ELF-1 (cell line): Measurements from ENCODE around the gene PPP1R15B.
"Not testable (repeated sequence)": the region's sequence is repeated elsewhere in the genome, so short reads cannot be mapped to it uniquely, and the experiment has no call there.

Experiments
- DNase-seq: peaks from one replicate; pipeline ENCODE4 v3.0.0-alpha.2; 2016; ENCODE audit warnings: low read depth, low spot score

The PPP1R15B gene

DNA sequence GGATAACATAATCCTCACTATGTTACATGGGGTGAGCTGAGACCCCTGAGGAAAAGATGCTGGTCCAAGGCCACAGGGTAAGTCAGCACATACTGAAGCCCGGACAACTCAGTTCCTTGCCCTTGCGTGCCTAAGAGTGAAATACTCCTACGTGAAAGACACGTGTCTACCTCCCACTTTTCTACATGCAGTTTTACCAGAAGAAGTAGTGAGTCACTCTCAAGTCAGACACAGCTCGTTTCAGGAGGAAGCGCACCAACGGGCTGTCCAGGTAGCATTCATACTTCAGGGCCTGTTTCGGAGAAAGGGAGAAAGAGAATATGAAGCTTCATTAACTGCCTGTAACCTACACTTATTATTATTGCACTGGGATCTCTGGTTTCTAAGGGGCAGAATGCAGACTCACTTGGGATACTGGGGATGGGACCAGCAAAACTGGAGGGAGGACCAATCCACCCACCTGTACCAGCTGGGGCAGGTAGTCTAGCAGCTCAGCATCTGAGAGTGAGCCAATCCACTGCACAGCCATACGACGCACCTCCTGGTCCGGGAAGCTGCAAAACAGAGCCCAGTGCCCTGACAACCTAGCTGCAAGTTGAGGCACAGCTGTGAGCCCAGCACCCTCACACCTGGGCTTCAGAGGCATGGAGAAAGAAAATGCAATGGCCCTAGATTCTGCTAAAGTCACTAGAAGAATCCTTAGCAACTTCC is 32.4 kb upstream of the PPP1R15B start:
- DNase-seq, result no peak

DNA sequence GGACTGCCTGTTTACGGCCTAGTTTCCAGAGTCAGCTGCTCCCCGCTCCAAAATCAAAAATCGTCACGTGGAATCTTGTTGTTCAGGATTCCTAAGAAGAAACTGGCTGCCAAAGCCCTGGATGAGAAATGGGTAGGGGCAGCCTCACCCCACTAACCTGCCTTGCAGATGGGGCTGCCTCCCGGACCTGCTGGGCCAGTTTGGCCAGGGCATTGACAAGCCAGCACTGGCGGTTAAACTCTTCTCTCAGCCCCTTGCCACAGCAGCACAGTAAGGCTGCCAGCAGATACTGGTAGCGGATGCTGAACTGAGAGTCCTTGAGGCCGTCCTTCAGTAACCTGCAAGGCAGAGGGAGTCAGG is 31.6 kb upstream of the PPP1R15B start:
- DNase-seq, result peak; percentile 39

DNA sequence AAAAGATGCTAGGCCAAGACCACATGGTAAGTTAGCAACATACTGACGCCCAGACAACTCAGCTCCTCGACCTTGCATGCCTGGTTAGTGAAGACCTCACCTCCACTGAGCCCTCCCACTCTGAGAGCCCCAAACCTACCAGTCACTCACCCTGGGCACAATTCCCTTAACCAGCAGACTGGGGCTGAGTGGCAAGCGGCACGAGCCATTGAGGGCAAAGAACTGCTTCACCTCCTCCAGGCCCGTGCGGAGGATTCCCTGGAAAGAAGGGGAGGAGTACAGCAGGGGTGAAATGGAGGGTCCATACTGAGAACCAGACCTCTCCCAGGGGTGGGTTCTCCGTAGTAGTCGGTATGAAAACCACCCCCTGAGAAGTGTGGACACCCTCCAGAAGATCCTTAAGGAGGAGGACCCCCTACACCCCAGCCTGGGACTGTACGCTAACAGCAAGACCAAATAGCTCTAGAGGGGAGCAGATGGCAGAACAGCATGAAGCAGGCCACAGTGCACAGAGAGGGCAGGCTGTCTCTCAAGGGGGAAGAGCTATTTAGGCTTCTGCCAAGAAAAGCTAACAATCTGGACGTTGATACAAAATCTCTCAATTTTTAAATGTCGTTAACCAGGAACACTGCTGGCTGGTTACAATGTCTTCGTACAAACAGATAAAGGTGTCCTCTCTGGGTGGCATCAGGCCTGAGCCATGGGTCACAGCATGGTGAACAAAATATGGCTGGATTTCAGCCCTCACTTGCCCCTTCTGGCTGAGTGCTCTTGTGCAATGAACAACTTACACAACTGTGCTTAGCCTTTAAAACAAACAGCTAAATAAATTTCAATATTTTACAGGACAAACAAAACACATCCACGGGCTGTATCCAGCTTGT is 31.0 kb upstream of the PPP1R15B start:
- no peak for DNase-seq

DNA sequence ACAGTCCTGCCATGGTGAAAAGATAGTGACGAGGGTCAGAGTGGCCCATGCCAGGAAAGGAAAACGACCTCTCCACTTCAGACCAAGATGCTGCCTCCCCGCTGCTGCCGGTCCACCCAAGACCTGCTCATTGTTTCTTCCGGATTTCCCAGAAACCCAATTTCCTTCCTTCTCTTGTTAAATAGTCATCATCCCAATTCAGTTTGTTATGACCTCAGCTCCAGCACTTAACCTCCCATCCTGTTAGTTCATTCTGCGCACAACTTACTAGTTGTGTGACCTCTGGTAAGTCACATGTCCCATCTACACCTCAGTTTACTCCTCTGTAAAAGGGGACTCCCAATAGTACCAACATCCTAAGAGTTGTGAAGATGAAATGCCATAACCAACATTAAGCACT is 29.9 kb upstream of the PPP1R15B start:
- no peak for DNase-seq

DNA sequence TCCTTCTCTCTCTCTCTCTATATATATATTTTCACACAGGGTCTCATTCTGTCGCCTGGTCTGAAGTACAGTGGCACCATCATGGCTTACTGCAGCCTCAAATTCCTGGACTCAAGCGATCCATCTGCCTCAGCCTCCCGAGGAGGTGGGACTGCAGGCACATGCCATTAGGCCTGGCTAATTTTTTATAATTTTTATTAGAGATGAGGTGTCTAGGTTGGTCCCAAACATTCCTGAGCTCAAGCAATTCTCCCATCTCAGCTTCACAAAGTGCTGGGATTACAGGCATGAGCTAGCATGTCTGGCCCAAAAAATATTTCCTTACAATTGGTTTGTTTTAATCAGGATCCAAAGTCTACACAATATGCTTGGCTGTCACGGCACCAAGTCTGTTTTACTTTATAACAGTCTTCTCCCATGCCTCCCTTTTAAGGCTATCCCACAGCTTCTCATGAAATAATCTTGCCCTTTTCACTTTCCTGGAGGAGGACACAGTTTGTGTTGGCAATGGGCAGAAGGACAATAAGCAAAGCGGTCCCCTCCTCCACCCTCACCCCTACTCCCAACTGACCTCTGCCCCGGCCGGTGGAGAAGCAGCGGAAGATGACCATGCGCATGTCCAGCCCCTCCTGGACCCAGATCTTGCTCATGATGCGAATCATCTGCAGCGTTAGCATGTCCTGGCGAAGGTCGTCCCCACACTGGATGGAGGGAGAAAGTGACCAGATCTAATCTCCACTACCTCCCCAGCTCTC is 28.2 kb upstream of the PPP1R15B start:
- DNase-seq, result no peak

DNA sequence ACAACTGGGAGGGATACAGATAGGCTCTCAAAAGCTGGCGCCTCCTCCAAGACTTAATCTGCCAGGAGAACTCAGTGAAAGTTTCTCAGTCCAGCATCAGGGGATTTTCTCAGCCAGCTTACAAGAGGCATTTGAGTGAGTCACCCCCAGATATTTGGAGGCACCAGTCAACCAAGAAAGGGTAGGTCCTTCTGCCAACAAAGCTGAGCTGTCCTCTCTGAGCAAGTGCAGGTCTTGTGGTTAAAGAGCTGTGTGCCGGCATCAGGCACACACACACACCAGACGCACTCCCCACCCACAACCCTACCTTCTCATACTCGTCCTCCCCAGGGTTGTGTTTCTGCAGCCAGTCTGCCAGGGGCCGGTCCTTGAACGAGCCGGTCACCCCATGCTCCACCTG is 27.0 kb upstream of the PPP1R15B start:
- DNase-seq, result peak; percentile 52

DNA sequence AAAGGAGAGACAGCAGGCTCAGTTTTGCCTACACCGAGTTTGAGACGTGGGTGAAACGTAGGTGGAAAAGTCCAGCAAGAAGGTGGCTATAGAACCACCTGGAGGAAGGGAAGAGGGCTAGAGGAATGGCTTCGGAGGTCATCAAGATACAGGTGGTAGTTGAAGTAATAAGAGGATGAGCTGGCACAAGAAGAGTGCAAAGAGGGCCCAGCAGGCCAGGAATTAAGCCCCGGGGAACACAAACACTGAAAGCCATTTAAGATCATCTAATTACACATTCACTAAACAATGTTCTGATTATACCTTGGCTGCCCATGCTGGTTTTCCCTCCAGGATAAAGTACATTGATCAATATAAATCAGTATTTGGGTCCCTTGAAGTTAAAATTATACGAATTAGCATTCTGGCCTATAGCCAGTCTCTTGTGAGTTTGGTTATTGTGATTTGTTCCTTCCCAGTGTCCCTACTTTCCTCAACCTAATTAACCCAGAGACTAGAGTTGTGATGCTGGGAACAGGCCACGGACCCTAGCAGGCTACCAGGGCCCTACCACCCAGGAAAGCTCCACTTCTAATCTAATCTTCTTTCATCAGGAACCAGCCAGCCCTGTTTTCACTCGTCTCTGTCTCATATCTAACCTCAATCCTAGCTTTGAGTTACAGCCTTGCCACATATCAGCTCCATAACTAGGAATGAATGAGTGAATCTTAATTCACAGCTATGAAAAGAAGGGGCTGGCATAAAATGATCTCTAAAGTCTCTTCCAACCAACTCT is 26.4 kb upstream of the PPP1R15B start:
- no peak for DNase-seq

DNA sequence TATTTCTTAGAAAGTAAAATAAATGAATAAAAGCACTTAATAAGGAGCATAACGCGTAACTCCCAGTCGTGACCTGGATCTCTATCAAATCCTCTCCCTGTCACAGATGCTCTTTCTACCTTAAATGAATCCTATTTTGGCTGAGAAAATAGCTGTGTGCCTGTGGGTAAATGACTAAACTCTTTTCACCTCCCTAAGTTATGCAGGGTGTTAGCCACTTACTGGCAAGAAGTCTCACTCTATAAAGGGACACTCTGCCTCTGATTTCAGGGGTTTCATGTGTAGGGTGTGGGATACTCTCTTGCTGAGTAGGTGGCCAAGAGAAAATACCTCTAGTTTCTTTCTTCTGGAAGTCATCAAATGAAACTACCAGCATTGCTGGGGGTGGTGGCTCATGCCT is 24.3 kb upstream of the PPP1R15B start:
- DNase-seq, result no peak

DNA sequence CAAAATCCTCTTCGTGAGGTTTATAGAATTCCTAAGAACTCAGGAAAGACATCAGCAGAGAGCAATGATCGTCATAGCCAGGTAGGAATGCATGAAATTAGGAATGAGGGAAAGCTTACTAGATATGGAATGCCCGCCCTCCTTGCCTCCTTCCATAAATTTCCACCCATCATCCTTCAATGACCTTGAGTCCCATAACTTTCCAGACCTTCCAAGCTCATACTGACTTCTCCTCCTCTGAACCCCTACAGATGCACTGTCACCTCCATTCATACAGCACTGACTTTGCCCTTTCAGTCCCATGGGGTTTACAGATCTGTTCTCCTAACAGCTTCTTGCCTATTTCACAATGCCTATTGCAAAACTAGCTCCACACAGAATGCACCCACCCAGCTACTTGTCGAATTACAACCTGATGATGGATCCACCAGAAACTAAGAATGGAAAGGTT is 23.8 kb upstream of the PPP1R15B start:
- DNase-seq, result no peak

DNA sequence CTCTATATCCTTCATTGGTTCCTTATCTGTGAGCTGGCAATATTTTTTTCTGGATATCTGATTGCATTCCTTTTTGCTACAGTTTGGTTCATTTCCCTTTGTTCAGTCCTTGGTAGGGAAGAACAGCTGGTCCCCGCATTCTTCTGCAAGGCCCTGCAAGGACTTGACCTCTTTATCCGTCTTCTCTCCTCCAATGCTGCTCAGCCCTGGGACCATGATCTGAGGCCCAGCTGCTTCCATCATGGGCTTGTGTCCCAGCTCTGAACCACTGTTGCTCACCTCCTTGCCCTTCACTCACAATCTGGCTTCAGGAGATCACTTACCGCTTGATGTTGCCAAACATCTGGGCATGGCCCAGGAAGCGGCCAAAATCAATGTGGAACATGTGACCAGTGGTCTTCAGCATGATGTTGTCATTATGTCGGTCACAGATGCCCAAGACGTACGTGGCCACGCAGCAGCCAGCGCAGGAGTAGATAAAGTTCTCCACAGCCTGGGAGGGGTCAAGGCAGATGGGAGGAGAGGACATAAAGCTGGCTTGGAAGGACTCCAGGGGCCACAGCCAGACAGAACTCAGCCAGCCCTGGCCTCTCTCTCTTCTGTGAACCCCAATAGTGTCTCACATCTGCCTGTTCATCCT is 22.6 kb upstream of the PPP1R15B start:
- DNase-seq, result no peak

DNA sequence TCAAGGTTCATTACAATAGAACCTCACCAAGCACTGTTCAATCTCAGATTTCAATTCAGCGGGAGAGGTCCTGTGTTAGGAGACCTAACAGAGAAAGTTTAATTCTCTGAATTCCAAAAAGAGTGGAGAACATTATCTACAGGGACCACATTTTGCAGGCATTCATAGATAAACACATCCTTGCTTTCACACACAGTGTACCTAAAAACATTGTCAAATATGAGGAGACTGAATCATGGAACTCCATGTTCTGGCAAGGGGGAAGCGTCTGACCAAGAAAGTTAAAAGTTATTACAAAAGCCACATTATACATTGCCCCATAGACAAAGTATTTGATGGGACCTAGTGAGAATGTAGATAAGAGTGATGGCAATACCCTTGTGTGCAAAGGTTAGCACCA is 21.1 kb upstream of the PPP1R15B start:
- no peak for DNase-seq

DNA sequence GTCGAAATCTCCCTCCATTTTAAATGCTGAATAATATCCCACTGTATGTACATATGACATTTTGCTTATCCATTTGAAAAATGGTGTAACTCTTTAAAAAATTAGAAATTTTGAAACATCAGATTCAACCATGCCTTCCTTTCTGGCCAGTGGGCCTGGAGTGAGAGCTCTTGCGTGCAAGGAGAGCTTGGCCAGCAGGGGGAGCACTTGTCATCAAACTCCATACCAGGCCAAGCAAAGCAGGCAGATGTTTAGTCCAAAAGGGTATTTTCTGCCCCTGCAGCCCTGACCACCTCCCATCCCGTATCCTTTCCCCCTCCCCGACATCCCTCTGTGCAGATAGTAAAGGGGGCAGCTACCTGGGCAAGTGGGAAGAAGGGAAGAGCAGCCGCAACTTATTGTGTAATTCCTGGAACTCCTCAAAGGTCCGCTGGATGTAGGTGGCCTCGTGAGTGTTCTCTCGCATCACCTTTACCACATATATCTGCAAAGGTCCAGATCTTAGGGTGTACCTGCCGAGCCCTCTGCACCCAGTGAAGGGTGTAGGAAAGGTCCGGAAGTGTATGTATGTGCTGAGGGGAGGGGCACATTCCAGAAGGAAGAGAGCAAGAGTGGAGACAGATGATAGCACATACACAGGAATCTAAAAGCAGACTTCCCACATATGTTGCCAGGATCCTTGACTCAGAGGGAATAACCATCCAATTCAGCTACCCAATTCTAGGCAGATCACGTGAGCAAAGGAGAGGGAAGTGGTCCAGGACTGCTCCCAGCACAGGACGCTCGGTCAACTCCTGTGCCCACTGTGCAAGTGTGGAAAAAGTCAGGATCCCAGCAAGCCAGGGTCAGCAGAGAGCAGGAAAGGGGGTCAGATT is 19.9 kb upstream of the PPP1R15B start:
- DNase-seq, result peak; percentile 85

DNA sequence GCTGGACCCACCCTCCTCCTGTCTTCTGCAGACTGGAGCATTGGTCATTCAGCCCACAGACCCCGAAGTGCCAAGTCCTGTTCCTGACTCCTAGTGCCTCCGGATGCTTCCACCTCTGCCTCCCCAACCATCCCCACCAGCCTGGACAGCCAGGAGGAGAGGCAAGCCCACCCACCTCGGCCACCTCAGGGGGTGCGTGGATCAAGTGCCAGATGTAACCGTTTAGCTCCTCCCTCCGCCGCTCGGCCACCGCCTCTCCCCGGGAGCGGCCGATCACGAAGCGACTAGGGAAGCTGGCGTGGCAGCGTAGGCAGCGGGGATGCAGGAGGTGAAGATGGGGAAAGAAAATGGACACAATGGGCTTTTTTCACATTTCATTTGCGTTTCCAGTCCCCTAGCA is 18.1 kb upstream of the PPP1R15B start:
- DNase-seq, result no peak

DNA sequence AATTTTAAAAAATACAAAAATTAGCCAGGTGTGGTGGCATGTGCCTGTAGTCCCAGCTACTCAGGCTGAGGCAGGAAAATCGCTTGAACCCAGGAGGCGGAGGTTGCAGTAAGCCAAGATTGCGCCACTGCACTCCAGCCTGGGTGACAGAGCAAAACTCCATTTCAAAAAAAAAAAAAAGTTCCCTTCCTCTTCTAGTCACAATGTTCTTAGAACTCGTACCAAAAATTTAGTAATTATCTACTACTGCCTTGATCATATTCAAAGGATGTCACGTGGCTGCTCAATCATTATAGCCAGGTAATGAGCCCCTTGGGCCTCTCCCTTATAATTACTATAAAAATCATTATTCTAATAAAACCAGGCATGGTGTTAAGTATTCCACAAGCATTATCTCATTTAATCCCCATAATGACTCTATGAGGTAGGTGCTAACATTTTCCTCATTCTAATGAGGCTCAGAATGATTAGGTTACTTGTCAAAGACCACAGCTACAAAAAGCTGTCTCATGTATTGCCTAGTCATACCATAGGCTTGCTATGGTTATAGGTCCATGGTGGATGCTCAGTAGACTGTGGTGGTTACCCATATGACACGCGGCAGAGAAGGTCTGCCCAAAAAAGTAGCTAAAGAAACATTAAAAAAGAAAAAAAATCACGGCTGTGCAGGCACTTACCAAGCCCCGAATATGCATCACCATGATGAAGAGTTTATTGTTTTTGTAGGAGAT is 15.5 kb upstream of the PPP1R15B start:
- no peak for DNase-seq

DNA sequence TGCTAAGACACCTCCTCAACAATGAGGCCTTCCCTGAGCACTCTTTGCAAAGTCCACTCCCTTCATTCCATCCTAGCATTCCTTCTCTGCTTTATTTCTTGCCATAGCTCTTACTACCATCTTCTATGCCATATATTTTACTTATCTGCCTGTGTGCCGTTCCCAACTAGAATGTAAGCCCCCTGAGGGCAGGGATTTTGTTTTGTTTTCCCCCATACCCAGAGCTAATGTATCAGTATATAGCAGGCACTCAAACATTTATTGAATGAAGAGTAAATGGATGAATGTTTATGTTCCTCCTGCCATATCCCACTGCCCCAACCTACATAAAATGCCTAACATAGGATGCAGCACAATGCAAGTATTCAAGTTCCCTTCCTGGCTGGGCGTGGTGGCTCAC is 14.9 kb upstream of the PPP1R15B start:
- DNase-seq, result no peak

DNA sequence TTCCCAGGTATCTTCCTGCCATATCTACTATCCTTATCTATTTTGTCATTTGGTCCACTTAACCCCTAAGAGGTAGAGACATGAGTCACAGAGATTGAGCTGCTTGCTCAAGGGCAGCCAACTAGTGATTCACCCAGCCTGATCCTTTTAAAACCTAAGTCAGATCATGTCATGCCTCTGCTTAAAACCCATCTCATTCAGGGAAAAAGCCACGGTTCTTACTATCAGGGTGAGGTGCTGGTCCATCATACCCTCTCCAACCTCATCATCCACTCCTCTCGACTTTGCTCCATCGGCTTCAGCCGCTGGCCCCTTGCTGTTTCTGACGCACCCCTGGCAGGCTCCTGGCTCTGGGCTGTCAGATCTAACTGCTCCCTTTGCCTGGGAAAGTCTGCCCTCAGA is 14.4 kb upstream of the PPP1R15B start:
- DNase-seq, result no peak

DNA sequence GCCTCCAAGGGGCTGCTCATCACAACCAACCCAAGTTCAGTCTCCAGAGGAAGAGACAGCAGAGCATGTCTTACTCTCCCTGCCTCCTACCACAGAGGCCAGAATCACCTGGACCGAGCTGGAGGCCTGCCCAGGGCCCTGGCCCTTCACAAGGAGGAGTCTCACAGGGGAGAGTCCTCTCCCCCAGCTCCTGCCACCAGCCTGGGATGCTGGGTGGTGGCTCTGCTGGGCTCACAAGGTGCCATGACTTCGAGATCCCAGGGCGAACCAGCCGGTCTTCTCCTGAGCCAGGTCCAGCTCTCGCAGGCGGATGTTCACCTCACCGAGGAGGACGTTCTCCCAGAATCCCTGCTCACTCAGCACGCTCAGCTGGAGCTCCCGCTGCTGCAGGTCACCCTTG is 13.0 kb upstream of the PPP1R15B start:
- DNase-seq, result no peak

DNA sequence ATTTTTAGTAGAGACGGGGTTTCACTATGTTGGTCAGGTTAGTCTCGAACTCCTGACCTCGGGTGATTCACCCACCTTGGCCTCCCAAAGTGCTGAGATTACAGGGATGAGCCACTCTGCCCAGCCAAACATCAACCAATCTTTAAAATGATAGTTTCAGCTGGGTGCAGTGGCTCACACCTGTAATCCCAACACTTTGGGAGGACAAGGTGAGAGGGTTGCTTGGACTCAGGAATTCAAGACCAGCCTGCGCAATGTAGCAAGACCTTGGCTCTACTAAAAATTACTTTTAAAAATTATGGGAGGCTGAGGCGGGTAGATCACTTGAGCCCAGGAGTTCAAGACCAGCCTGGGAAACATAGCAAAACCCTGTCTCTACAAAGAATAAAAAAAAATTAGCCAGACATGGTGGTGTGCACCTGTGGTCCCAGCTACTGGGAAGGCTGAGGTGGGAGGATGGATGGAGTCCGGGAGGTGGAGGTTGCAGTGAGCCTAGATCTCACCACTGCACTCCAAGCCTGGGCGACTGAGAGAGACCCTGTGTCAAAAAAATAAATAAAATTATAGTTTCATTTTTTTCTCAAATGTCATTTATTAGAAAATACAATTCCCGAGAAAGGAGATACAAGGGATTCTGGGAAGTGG is 10.6 kb upstream of the PPP1R15B start:
- DNase-seq, result not testable (repeated sequence)

DNA sequence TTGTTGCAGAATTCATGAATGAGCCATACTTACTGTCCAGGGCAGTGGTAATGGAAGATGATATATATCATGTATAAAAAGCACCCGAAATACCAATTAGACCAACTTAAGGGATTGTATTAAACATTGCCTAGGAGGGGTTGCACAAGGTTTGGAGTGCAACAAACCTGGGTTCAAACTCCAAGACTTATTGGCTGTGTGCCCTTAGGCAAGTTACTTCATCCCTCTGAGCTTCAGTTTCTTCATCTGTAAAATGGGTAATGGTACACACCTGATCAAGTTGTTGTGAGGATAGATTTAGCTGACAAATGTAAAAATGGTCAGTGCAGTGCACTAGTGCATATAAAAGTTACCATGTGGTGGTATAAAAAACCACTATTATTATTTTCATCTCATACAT is 9.8 kb upstream of the PPP1R15B start:
- no peak for DNase-seq
